Keratinocyte (primary cell): Measurements from ENCODE around the gene C14orf93. TPM values are rescaled to one million over a fixed set of nuclear protein-coding genes. Genes with fewer than 3 reads are reported as not detected.

Source experiments
- DNase-seq: peaks from one replicate; pipeline ENCODE4 v3.0.0-alpha.2; 2011; ENCODE audit warnings: low read depth, missing footprints, low spot score
- FAIRE-seq: peaks from 2 replicates; lab custom pipeline; 2011; peaks lifted over from hg19 to GRCh38; lab: Jason Lieb, UNC
- H2AFZ ChIP-seq: 2 replicates; pipeline ENCODE4 v1.6.0; 2012; ENCODE audit warnings: low read length, control low read depth, inconsistent platforms; ENCODE audit not compliant: control insufficient read depth
- H3K27ac ChIP-seq: 2 replicates; pipeline ENCODE4 v1.5.1; 2011; ENCODE audit warnings: low read length; ENCODE audit not compliant: control insufficient read depth, insufficient read depth
- H3K27me3 ChIP-seq: 3 replicates; pipeline ENCODE4 v1.6.0; 2011; ENCODE audit warnings: low read length; ENCODE audit not compliant: control insufficient read depth, insufficient read depth; ENCODE audit errors: extremely low read depth
- H3K36me3 ChIP-seq, 2 experiments: 2 replicates in 1 of 2; 3 replicates in 1 of 2; pipeline ENCODE4 v1.5.1; 2011; ENCODE audit warnings: low read length in 2 of 2, mild to moderate bottlenecking in 1 of 2; ENCODE audit not compliant: control insufficient read depth in 2 of 2, insufficient read depth in 2 of 2; ENCODE audit errors: extremely low read depth in 1 of 2
- H3K4me1 ChIP-seq: 3 replicates; pipeline ENCODE4 v1.5.1; 2011; ENCODE audit warnings: low read length; ENCODE audit not compliant: control insufficient read depth, insufficient read depth; ENCODE audit errors: extremely low read depth
- H3K4me2 ChIP-seq: 3 replicates; pipeline ENCODE4 v1.6.0; 2011; ENCODE audit warnings: low read depth, low read length; ENCODE audit not compliant: control insufficient read depth, insufficient read depth; ENCODE audit errors: extremely low read depth
- H3K4me3 ChIP-seq, 3 experiments: fragments of 200-600 bp in 1 of 3; sonication (generic) in 1 of 3; 2 replicates in 2 of 3; 3 replicates in 1 of 3; pipeline ENCODE4 v1.5.1; 2011 to 2016; ENCODE audit warnings: low read length in 3 of 3, mild to moderate bottlenecking in 3 of 3, control low read depth in 2 of 3, inconsistent platforms in 1 of 3, low read depth in 1 of 3, mixed read lengths in 1 of 3, mixed run types in 1 of 3, moderate library complexity in 1 of 3; ENCODE audit not compliant: control insufficient read depth in 2 of 3, insufficient read depth in 2 of 3; ENCODE audit errors: extremely low read depth in 1 of 3
- H3K79me2 ChIP-seq: 2 replicates; pipeline ENCODE4 v1.6.0; 2012; ENCODE audit warnings: low read length; ENCODE audit not compliant: control insufficient read depth, insufficient read depth
- H3K9ac ChIP-seq: 3 replicates; pipeline ENCODE4 v1.6.0; 2011; ENCODE audit warnings: low read length; ENCODE audit not compliant: control insufficient read depth, insufficient read depth; ENCODE audit errors: extremely low read depth
- H3K9me1 ChIP-seq: 3 replicates; pipeline ENCODE4 v1.6.0; 2011; ENCODE audit warnings: low read length; ENCODE audit not compliant: control insufficient read depth, insufficient read depth; ENCODE audit errors: extremely low read depth
- H3K9me3 ChIP-seq: 2 replicates; pipeline ENCODE4 v1.5.1; 2012; ENCODE audit warnings: low read depth, low read length; ENCODE audit not compliant: control insufficient read depth
- H4K20me1 ChIP-seq: 3 replicates; pipeline ENCODE4 v1.6.0; 2011; ENCODE audit warnings: low read length; ENCODE audit not compliant: control insufficient read depth, insufficient read depth; ENCODE audit errors: extremely low read depth
- EZH2 ChIP-seq: IDR thresholded peaks from one replicate; pipeline ENCODE4 v1.6.1; 2012; ENCODE audit warnings: inconsistent platforms, mild to moderate bottlenecking, low read length, moderate library complexity
- dilution Hi-C: fragments of 300-500 bp; cut with MboI; formaldehyde crosslinking; loops from one replicate; pipeline ENCODE4 v1.7.0; 2020; ENCODE audit warnings: low sequenced_read_pairs; ENCODE audit not compliant: extremely low pct_ligation_motif_present
- polyA plus RNA-seq, 5 experiments: library from polyadenylated mRNA; depleted of rRNA in 3 of 5; stranded (reverse) in 3 of 5; stranded (forward) in 1 of 5; unstranded in 1 of 5; fragments of >200 nt; gene quantifications; 1 replicate in 1 of 5; 2 replicates in 3 of 5; 3 replicates in 1 of 5; pipeline versions ENCODE4 v1.2.1 to v1.2.3, GENCODE V29; 2011 to 2012; ENCODE audit warnings: missing spikeins in 2 of 5, low read depth in 1 of 5, low replicate concordance in 1 of 5
- TF ChIP-seq, protein P1 (sequence below), 3 experiments: IDR thresholded peaks in 1 of 3; conservative IDR thresholded peaks in 1 of 3; optimal IDR thresholded peaks in 1 of 3; 2 replicates in 2 of 3; 3 replicates in 1 of 3; pipeline versions ENCODE3 to v1.5.1; 2011; ENCODE audit warnings: low read length in 3 of 3, mild to moderate bottlenecking in 3 of 3, moderate library complexity in 2 of 3, control low read depth in 1 of 3, inconsistent platforms in 1 of 3; ENCODE audit not compliant: insufficient read depth in 2 of 3; ENCODE audit errors: extremely low read depth in 1 of 3

The C14orf93 gene
- polyA plus RNA-seq, 1 donor (not counting 4 experiments of a cell fraction or from before 2014, with no cell fraction given), result 7.7 TPM

DNA sequence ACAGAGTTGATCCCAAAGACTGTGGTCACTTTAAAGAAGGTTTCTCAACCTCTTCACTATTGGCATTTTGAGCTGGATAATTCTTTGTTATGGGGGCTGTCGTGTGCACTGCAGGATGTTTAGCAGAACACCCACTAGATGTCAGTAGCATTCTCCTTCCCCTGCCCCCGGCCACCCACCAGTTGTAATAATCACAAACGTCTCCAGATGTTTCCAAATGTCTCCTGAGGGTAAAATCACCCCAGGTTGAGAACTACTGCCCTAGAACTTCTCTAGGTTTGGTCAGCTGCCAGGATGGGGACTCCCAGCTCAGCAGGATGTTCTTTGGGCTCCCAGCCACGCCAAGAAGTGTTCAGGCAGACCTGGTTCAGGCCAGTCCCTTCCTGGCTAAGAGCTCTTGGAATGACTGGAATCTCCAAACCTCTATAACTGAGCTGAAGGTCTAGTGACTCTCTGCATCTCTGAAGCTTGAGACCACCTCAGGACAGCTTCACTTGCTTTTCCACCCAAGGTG, 15.1 kb downstream of the C14orf93 start:
- no peak overlapping the region for H3K4me3 ChIP-seq
- no peaks in the 10 kb centered on the region for H3K9me1 ChIP-seq
- dilution Hi-C loops, result no loop called here
- H3K36me3 ChIP-seq, result peaks cover 3 to 4% of the 10 kb centered on the region in 2 experiments
- no peaks in the 10 kb centered on the region for H3K79me2 ChIP-seq
- no peak overlapping the region for H3K9ac ChIP-seq
- H2AFZ ChIP-seq, result no peak overlapping the region
- H3K27me3 ChIP-seq, result no peaks in the 10 kb centered on the region
- no peak overlapping the region for H3K4me2 ChIP-seq
- peaks cover 6% of the 10 kb centered on the region for H3K4me1 ChIP-seq
- H3K9me3 ChIP-seq, result no peaks in the 10 kb centered on the region
- TF ChIP-seq, protein P1, sequence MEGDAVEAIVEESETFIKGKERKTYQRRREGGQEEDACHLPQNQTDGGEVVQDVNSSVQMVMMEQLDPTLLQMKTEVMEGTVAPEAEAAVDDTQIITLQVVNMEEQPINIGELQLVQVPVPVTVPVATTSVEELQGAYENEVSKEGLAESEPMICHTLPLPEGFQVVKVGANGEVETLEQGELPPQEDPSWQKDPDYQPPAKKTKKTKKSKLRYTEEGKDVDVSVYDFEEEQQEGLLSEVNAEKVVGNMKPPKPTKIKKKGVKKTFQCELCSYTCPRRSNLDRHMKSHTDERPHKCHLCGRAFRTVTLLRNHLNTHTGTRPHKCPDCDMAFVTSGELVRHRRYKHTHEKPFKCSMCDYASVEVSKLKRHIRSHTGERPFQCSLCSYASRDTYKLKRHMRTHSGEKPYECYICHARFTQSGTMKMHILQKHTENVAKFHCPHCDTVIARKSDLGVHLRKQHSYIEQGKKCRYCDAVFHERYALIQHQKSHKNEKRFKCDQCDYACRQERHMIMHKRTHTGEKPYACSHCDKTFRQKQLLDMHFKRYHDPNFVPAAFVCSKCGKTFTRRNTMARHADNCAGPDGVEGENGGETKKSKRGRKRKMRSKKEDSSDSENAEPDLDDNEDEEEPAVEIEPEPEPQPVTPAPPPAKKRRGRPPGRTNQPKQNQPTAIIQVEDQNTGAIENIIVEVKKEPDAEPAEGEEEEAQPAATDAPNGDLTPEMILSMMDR (optimal IDR thresholded peaks at IDR 0.05 in 1 of 3, IDR thresholded peaks at IDR 0.05 in 1 of 3, conservative IDR thresholded peaks at IDR 0.05 in 1 of 3; ENCODE audit: extremely low read depth in 1 of 3, insufficient read depth in 2 of 3, low read length in 3 of 3), result peak; percentile 41 to 72 (median 58)
- no peak for TF ChIP-seq EZH2
- H3K27ac ChIP-seq, result no peak overlapping the region
- no peak for DNase-seq
- no peak for FAIRE-seq
- H4K20me1 ChIP-seq, result no peaks in the 10 kb centered on the region

DNA sequence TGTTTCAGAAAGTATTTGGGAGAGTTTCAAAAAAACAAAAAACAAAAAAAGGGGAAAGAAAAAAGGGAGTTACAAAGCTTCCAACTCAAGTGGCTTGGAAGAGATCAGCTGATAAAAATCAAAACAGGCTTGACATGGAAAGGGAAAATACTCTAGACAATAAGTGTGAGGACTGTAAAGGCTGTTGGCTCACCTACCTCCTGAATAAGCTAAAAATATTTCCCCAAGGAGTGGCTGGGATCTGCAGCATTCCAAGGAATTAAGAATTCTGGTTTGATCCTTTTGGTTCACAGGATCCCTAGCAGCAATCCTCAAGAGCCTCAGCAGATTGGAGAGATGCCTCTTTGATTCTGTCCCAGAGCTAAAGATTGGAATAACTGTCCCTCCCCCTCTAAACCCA, 16.4 kb downstream of the C14orf93 start:
- Histone ChIP-seq H3K4me3 (no peak overlapping the region), H3K27ac (no peak overlapping the region), H3K4me2 (no peak overlapping the region), H3K4me1 (peaks cover 6% of the 10 kb centered on the region), H3K36me3 (peaks cover 3 to 4% of the 10 kb centered on the region in 2 experiments), H2AFZ (no peak overlapping the region), H3K9me1 (no peaks in the 10 kb centered on the region), H3K27me3 (no peaks in the 10 kb centered on the region), H3K9ac (no peak overlapping the region), H4K20me1 (no peaks in the 10 kb centered on the region), H3K9me3 (no peaks in the 10 kb centered on the region), H3K79me2 (no peaks in the 10 kb centered on the region)
- DNase-seq (no peak), FAIRE-seq (no peak)
- dilution Hi-C loops, result no loop called here
- TF ChIP-seq, protein P1 (optimal IDR thresholded peaks at IDR 0.05 in 1 of 3, IDR thresholded peaks at IDR 0.05 in 1 of 3, conservative IDR thresholded peaks at IDR 0.05 in 1 of 3; ENCODE audit: extremely low read depth in 1 of 3, insufficient read depth in 2 of 3, low read length in 3 of 3), result no peak
- no peak for TF ChIP-seq EZH2
